Measurements from ENCODE around the gene TMEM52.

Gene TMEM52

DNA sequence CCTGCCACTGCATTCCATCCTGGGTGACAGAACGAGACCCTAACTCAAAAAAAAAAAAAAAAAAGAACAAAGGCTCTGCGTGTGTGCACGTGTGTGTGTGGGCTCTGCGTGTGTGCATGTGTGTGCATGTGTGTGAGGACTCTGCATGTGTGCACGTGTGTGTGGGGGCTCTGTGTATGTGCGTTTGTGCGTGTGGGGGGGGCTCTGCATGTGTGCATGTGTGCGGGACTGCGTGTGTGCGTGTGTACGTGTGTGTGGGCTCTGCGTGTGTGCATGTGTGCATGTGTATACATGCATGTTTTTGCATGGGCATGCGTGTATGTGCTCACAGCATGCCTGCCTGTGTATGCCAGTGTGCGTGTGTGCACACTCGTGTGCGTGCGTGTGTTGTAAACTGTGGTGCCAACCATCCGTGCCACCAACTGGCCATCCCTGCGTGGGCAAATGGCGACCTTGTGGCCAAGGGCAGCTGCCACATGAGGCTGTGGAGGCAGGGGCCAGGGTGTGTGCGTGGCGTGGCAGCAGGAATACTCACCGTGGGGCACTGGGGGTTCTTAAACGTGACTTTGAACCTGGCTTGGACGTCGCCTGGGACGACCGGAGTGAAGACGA lies 26.8 kb upstream of the TMEM52 start:
- no peak overlapping the region for H3K27ac ChIP-seq (ENCODE audit: low read length)
- no peaks in the 10 kb centered on the region for H3K36me3 ChIP-seq (ENCODE audit: control insufficient read depth, low read depth, low read length)
- H3K4me3 ChIP-seq (ENCODE audit: low read length): no peak overlapping the region
- no peak overlapping the region for H3K9ac ChIP-seq (ENCODE audit: low read length)
- H3K4me1 ChIP-seq (ENCODE audit: control insufficient read depth, low read depth, low read length): no peaks in the 10 kb centered on the region
- no peaks in the 10 kb centered on the region for H3K27me3 ChIP-seq (ENCODE audit: control insufficient read depth, insufficient read depth, low read length)
- H3K9me3 ChIP-seq (ENCODE audit: control insufficient read depth, low read depth, low read length): no peaks in the 10 kb centered on the region

DNA sequence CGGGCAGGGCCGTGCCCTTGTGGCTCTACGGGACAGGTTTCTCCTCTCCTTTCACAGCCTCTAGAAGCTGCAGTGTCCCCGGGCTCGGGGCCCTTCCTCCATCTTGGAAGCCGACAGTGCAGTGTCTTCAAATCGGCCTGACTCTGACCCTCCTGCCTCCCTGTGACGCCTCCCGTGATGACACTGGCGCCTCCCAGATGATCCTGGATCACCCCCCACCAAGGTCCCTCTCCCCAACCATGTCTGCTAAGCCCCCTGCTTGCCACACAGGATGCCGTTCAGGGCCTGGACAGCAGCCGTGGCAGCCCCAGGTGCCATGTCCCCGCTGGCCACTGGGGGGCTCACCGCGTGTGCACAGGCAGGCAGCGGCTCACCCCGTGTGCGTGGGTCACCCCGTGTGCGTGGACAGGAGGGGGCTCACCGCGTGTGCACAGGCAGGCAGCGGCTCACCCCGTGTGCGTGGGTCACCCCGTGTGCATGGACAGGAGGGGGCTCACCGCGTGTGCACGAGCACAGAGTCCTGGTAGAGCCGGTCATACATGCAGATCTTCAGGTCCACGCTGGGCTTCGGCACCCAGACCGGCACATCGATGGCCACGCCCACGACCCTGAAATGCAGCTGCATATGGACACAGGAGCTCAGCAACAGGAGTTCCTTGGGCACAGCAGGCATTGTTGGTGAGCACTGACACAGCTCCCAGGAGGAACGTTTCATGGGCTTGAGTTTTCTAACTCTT lies 24.9 kb upstream of the TMEM52 start:
- no peaks in the 10 kb centered on the region for H3K4me1 ChIP-seq (ENCODE audit: control insufficient read depth, low read depth, low read length)
- H3K9ac ChIP-seq (ENCODE audit: low read length): no peak overlapping the region
- H3K9me3 ChIP-seq (ENCODE audit: control insufficient read depth, low read depth, low read length): no peaks in the 10 kb centered on the region
- peak overlapping the region; percentile 52 for H3K4me3 ChIP-seq (ENCODE audit: low read length)
- no peak overlapping the region for H3K27ac ChIP-seq (ENCODE audit: low read length)
- no peaks in the 10 kb centered on the region for H3K27me3 ChIP-seq (ENCODE audit: control insufficient read depth, insufficient read depth, low read length)
- no peaks in the 10 kb centered on the region for H3K36me3 ChIP-seq (ENCODE audit: control insufficient read depth, low read depth, low read length)

DNA sequence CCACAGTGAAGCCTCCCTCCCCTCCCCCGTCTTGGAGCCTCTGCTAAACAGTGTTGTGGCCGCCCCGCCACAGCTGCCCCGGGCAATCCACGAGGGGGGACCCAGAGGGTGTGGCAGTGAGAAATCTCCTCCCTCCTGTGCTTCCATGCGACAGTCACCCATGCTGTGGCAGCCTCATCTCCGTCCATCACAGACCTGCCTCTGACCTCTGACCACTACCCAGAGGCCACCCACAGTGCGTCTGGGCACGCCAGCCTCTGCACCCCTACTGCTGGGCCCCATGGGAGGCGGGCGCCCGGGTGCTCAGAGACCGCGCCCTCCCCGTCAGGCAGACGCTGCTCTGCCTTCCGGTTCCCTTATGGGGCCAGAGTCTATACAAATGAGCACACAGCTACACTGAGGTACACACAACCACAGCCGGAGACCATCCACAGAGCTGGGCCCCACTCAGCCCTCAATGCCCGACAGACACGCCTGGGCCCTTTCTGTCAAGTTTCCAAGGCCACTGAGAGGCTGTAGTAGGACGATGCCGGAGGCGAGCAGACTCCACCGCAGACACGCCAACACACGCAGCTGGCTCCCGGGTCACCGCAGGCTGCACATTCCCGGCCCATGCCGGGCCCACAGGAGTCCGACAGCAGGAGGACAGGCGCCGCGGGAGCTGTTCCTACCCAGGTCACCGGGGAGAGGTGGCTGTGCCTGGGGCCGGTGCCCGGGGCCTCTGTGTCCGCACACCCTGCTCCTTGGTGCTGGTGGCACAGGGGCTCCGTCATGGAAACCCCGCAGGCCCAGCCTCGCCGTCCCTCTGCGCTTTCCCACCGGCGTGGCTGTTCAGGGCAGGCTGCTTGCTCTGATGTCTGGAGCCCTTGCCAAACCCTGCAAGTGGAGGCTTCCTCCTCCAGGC lies 23.9 kb upstream of the TMEM52 start:
- Histone ChIP-seq H3K9me3 (ENCODE audit: control insufficient read depth, low read depth, low read length) (no peaks in the 10 kb centered on the region), H3K9ac (ENCODE audit: low read length) (no peak overlapping the region), H3K4me1 (ENCODE audit: control insufficient read depth, low read depth, low read length) (no peaks in the 10 kb centered on the region), H3K27ac (ENCODE audit: low read length) (no peak overlapping the region), H3K4me3 (ENCODE audit: low read length) (no peak overlapping the region), H3K36me3 (ENCODE audit: control insufficient read depth, low read depth, low read length) (no peaks in the 10 kb centered on the region), H3K27me3 (ENCODE audit: control insufficient read depth, insufficient read depth, low read length) (no peaks in the 10 kb centered on the region)

DNA sequence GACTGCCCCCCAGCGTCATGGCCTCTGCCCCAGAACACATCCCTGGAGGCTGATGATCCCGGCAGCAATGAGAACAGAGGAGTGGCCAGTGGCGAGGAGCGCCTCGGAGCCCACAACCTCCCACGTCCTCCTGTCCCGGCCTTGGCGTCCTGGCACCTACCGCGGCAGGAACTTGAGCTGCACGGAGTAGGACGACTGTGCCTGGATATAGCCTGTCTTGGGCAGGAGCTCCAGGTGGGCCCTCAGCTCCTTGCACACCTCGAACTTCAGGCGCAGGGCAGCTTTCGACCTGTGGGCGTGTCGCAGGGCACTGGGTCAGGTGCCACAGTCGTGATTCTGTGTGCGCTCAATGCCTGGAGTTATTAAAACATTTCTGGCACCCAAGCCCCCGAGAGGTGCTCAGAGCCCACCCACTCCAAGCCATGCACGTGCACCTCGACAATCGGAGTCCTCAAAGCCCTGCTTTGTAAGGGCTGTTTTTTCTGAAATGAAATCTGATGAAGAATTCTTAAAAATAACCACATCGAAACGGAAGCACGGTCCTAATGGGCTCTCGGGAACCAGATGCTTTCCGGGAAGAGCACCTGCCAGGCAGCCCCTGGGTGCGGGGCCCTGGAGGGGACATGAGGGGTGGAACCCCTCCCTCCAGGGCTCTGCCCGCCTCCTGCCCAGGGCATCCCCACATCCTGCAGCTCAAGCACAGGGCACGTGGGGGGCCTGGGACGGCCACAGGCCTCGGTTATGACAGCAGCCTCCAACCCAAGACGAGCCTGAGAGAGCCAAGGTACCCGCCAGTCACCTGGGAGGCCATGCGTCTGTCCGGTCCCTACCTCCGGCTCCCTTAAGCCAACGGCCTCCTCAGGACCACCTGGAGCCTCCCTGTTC lies 23.0 kb upstream of the TMEM52 start:
- H3K4me1 ChIP-seq (ENCODE audit: control insufficient read depth, low read depth, low read length): no peaks in the 10 kb centered on the region
- no peaks in the 10 kb centered on the region for H3K36me3 ChIP-seq (ENCODE audit: control insufficient read depth, low read depth, low read length)
- H3K9me3 ChIP-seq (ENCODE audit: control insufficient read depth, low read depth, low read length): no peaks in the 10 kb centered on the region
- no peak overlapping the region for H3K4me3 ChIP-seq (ENCODE audit: low read length)
- no peaks in the 10 kb centered on the region for H3K27me3 ChIP-seq (ENCODE audit: control insufficient read depth, insufficient read depth, low read length)
- no peak overlapping the region for H3K9ac ChIP-seq (ENCODE audit: low read length)
- no peak overlapping the region for H3K27ac ChIP-seq (ENCODE audit: low read length)

DNA sequence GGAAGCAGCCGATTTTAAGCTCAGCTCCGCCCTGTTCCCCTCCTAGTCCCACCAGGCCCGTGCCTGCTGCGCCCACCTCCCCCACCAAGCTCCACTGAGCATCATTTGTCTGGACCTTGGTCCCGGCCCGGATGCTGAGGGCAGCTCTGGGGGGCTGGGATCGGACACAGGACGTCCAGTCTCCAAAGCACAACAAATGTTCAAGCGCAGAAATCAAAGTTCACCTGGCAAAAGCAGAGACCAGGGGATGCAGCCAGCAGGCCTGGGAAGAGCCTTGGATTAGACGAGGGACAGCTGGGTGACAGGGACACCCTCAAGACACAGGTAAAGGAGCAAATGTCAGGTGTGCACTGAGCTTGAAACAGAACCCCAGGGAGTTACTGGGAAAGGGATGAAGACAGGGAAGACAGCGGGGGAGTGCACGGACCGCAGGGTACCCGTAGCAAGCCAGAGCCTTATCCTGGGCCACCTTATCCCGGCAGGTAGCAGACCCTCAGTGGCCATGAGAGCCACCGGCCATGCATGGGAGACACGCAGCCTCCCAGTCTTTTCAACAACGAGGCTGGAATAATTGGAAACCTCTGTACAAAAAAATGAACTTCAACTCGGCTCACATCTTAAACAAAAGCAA lies 22.2 kb upstream of the TMEM52 start:
- Histone ChIP-seq H3K4me1 (ENCODE audit: control insufficient read depth, low read depth, low read length) (no peaks in the 10 kb centered on the region), H3K9ac (ENCODE audit: low read length) (no peak overlapping the region), H3K27ac (ENCODE audit: low read length) (no peak overlapping the region)

GRCh38 chr1:1940123-1940425 lies 21.0 kb upstream of the TMEM52 start:
- no peaks in the 10 kb centered on the region for H3K4me1 ChIP-seq (ENCODE audit: control insufficient read depth, low read depth, low read length)
- H3K9me3 ChIP-seq (ENCODE audit: control insufficient read depth, low read depth, low read length): no peaks in the 10 kb centered on the region
- H3K9ac ChIP-seq (ENCODE audit: low read length): no peak overlapping the region
- no peak overlapping the region for H3K4me3 ChIP-seq (ENCODE audit: low read length)
- no peaks in the 10 kb centered on the region for H3K27me3 ChIP-seq (ENCODE audit: control insufficient read depth, insufficient read depth, low read length)
- H3K27ac ChIP-seq (ENCODE audit: low read length): no peak overlapping the region
- no peaks in the 10 kb centered on the region for H3K36me3 ChIP-seq (ENCODE audit: control insufficient read depth, low read depth, low read length)

More for the DNA sequence above, 22.2 kb upstream of the TMEM52 start:
- H3K27me3 ChIP-seq (ENCODE audit: control insufficient read depth, insufficient read depth, low read length): no peaks in the 10 kb centered on the region
- H3K9me3 ChIP-seq (ENCODE audit: control insufficient read depth, low read depth, low read length): no peaks in the 10 kb centered on the region
- H3K4me3 ChIP-seq (ENCODE audit: low read length): no peak overlapping the region
- no peaks in the 10 kb centered on the region for H3K36me3 ChIP-seq (ENCODE audit: control insufficient read depth, low read depth, low read length)

DNA sequence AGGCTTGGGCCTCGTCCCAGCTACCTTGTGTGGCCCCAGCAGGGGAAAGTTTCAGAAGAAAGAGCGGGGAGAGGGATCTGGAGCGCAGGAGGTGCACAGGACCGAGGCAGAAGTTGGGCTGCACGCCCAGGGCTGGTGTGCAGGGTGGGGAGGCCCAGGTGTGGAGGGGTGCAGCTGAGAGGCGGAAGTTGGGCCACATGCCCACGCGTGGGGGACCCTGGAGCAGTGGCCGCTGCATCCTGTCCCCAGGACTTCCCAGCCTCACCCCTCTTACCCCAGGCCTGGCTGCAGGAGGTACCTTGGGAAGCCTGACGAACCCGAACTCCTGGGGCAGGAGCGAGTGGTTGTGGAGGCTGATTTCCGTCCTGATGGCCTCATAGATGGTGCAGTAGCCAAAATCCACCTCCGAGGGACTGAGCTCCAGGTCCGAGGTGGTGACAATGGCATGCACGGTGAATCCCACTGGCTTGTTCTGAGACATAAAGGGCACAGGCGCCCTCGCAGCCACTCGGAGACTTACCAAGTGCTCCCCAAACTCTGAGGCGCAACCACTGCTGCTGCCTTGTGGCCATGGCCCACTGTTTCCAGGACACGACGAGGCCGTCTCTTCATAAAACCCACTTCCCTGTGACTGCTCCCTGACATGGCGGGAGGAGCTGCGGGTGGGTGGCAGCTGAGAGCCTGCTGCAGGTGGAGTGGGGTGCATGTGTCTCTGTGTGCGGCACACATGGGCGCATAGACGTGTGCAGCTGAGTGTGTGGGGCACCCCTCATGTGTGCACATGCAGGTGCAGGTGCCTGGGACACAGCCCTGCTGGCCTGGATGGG lies 20.4 kb upstream of the TMEM52 start:
- H3K27ac ChIP-seq (ENCODE audit: low read length): no peak overlapping the region
- H3K4me3 ChIP-seq (ENCODE audit: low read length): no peak overlapping the region
- no peaks in the 10 kb centered on the region for H3K9me3 ChIP-seq (ENCODE audit: control insufficient read depth, low read depth, low read length)
- H3K36me3 ChIP-seq (ENCODE audit: control insufficient read depth, low read depth, low read length): no peaks in the 10 kb centered on the region
- no peaks in the 10 kb centered on the region for H3K27me3 ChIP-seq (ENCODE audit: control insufficient read depth, insufficient read depth, low read length)
- H3K9ac ChIP-seq (ENCODE audit: low read length): no peak overlapping the region
- no peaks in the 10 kb centered on the region for H3K4me1 ChIP-seq (ENCODE audit: control insufficient read depth, low read depth, low read length)

GRCh38 chr1:1938613-1939295 lies 19.7 kb upstream of the TMEM52 start:
- H3K27ac ChIP-seq (ENCODE audit: low read length): no peak overlapping the region
- H3K4me3 ChIP-seq (ENCODE audit: low read length): no peak overlapping the region
- H3K36me3 ChIP-seq (ENCODE audit: control insufficient read depth, low read depth, low read length): no peaks in the 10 kb centered on the region
- no peaks in the 10 kb centered on the region for H3K9me3 ChIP-seq (ENCODE audit: control insufficient read depth, low read depth, low read length)
- H3K27me3 ChIP-seq (ENCODE audit: control insufficient read depth, insufficient read depth, low read length): no peaks in the 10 kb centered on the region
- no peak overlapping the region for H3K9ac ChIP-seq (ENCODE audit: low read length)
- no peaks in the 10 kb centered on the region for H3K4me1 ChIP-seq (ENCODE audit: control insufficient read depth, low read depth, low read length)

- no peak overlapping the region for H3K9ac ChIP-seq (ENCODE audit: low read length)
- no peak overlapping the region for H3K4me3 ChIP-seq (ENCODE audit: low read length)
- H3K9me3 ChIP-seq (ENCODE audit: control insufficient read depth, low read depth, low read length): no peaks in the 10 kb centered on the region
- no peaks in the 10 kb centered on the region for H3K4me1 ChIP-seq (ENCODE audit: control insufficient read depth, low read depth, low read length)
- H3K36me3 ChIP-seq (ENCODE audit: control insufficient read depth, low read depth, low read length): no peaks in the 10 kb centered on the region
- no peak overlapping the region for H3K27ac ChIP-seq (ENCODE audit: low read length)
- no peaks in the 10 kb centered on the region for H3K27me3 ChIP-seq (ENCODE audit: control insufficient read depth, insufficient read depth, low read length)
Observed at GRCh38 chr1:1938276-1938573, 19.1 kb upstream of the TMEM52 start.
